Hepatocyte (in vitro differentiated cells): Measurements from ENCODE around the gene SYT15B. TPM values are rescaled to one million over a fixed set of nuclear protein-coding genes. Genes with fewer than 3 reads are reported as not detected.

Experiments used
- polyA plus RNA-seq: library from polyadenylated mRNA; unstranded; fragments of >200 nt; fragmentation: Nextera tagmentation; extraction: Ambion mirVana; gene quantifications from 2 replicates; pipeline ENCODE4 v1.2.1, GENCODE V29; 2016
- total RNA-seq: library from RNA; depleted of rRNA; stranded (reverse); fragments of >200 nt; gene quantifications from 2 replicates; pipeline ENCODE4 v1.2.3, GENCODE V29; 2014

The SYT15B gene
- total and polyA plus RNA-seq, 2 experiments from 2014 or later, result 0.65 TPM; not detected in 1

Other genes with a start within 250 kb of the SYT15B start
- gene AGAP9, start 240.0 kb downstream of the SYT15B start, total RNA-seq, result 8.4 and 9.4 TPM in 2 replicates
- 6.9 and 7.2 TPM in 2 replicates for gene AGAP9, start 240.0 kb downstream of the SYT15B start, polyA plus RNA-seq
- 0.12 and 0.20 TPM in 2 replicates for gene NPY4R2, start 155.1 kb upstream of the SYT15B start, total RNA-seq
- not detected in 2 replicates for gene NPY4R2, start 155.1 kb upstream of the SYT15B start, polyA plus RNA-seq
- not detected in 2 replicates for gene FAM25C, start 236.2 kb upstream of the SYT15B start, total RNA-seq
- gene FAM25C, start 236.2 kb upstream of the SYT15B start, polyA plus RNA-seq, result not detected in 2 replicates